ENCODE measurements around the gene GLYATL3.
"Not testable (repeated sequence)": the region's sequence is repeated elsewhere in the genome, so short reads cannot be mapped to it uniquely, and the experiment has no call there.

The GLYATL3 gene

GRCh38 chr6:49499623-49500022 lies at the start of gene GLYATL3:
TSS of gene GLYATL3 (plus strand) at chr6:49499923. CDS start at chr6:49511991, 12,068 bp downstream.
- DNase-seq (ENCODE audit: low spot score): no peak

- DNase-seq (ENCODE audit: low spot score): no peak
Observed at GRCh38 chr6:49453221-49453620, 46.5 kb upstream of the GLYATL3 start.

DNA sequence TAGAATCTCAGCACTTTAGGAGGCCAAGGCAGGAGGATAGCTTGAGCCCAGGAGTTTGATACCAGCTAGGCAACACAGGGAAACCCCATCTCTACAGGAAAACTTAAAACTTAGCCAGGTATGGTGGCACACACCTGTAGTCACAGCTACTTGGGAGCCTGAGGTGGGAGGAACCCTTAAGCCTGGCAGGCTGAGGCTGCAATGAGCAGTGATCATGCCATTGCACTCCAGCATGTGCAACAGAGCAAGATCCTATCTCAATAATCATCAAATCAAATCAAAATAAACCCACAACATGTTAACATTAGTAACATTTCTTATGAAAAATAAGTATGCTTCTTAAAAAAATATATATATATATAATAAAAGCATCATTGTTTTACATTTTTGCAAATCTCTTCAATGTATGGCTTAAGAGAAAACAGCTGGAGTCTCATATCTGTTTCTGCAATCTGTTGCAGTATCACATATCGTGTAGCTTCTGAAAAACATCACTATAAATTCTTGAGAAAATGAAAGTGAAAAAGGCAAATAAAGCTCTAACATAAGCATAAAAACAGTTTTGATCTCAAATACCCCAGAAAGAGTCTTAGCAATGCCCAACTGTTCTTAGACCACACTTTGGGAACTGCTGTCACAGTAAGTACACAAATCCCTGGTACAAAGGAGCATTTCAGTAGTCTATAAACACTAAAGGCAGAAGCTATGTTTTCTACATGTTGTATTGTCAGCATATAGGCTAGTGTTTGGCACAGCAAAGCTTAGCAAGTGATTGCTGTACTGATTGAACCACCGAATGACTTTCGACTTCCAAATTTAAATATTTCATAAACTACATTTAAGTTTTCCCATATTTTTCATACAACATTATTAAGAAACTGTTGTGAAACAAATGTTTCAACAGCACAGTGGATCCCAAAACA lies 44.7 kb upstream of the GLYATL3 start:
- DNase-seq (ENCODE audit: low spot score): no peak

DNA sequence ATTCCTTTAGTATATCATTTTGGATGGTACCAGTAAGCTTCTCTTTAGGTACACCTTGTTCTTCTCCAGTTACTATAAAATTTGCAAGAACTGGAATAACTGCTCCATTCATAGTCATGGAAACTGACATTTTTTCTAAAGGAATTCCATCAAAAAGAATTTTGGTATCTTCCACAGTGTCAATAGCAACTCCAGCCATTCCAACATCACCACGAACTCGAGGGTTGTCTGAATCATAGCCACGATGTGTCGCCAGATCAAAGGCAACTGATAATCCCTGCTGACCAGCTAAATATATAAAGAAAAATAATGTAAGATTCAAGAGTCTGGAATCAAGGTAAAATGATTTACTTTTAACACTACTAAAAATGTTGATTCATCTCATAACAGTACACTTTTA lies 42.0 kb upstream of the GLYATL3 start:
- DNase-seq (ENCODE audit: low spot score): no peak

GRCh38 chr6:49462071-49462470 lies 37.7 kb upstream of the GLYATL3 start:
- no peak for DNase-seq (ENCODE audit: low spot score)

- DNase-seq (ENCODE audit: low spot score): no peak
Observed at GRCh38 chr6:49462599-49462926, 37.2 kb upstream of the GLYATL3 start.

GRCh38 chr6:49462927-49463611 lies 36.7 kb upstream of the GLYATL3 start, which contains the start of the genes CENPQ and MMUT:
TSS of gene CENPQ (plus strand) at chr6:49463370. CDS start at chr6:49470177, 6,807 bp downstream.
TSS of gene MMUT (minus strand) at chr6:49463253. CDS start at chr6:49459466, 3,787 bp downstream.
- peak; percentile 90 for DNase-seq (ENCODE audit: low spot score)

DNA sequence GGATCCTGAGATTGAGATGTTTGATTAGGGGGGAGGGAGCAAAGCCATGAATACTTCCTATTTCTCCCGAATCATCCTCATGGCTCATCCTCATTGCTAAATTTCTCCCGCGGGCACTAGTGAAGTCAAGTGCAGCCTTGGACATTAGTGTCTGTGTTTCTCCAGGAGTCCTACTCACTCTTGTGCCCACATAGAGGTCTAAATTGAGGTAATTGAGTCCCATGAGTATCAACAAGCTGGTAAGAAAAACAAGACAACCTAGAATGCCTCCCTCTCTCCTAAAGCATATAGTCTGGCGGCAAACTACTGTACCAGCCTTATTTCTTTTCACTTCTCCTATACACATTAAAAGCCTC lies 36.1 kb upstream of the GLYATL3 start:
- no peak for DNase-seq (ENCODE audit: low spot score)

- DNase-seq (ENCODE audit: low spot score): no peak
Observed at GRCh38 chr6:49464691-49465090, 35.0 kb upstream of the GLYATL3 start.

DNA sequence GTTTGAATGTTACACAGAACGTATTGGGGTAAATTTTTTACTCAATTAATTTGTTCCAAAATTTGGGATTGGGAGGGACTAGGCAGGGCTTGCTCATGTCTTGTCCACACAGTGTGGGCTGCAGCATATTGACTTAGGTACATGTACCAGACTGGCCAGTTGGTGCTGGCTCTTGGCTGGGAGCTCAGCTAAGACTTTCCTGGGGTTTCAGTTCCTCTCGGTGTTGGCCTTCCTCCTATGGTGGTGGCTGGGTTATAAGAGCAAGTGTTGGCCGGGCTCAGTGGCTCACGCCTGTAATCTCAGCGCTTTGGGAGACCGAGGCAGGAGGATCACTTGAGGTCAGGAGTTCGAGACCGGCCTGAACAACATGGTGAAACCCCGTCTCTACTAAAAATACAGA lies 31.7 kb upstream of the GLYATL3 start:
- no peak for DNase-seq (ENCODE audit: low spot score)

DNA sequence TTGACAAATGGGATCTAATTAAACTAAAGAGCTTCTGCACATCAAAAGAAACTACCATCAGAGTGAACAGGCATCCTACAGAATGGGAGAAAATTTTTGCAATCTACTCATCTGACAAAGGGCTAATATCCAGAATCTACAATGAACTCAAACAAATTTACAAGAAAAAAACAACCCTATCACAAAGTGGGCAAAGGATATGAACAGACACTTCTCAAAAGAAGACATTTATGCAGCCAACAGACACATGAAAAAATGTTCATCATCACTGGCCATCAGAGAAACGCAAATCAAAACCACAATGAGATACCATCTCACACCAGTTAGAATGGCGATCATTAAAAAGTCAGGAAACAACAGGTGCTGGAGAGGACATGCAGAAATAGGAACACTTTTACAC lies 23.2 kb upstream of the GLYATL3 start:
- DNase-seq (ENCODE audit: low spot score): not testable (repeated sequence)

DNA sequence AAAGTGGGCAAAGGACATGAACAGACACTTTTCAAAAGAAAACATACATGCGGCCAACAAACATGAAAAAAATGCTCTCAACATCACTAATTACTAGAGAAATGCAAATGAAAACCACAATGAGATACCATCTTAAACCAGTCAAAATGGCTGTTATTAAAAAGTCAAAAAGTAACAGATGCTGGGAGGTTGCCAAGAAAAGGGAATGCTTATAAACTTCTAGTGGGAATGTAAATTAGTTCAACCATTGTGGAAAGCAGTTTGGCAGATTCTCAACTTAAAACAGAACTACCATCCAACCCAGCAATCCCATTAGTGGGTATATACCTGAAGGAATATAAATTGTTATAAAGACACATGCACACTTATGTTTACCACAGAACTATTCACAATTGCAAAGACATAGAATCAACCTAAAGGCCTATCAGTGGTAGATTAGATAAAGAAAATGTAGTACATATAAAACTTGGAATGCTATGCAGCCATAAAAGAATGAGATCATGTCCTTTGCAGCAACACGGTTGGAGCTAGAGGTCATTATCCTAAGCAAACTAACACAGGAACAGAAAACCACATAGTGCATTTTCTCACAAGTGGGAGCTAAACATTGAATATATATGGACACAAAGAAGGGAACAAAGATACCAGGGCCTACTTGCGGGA lies 20.3 kb upstream of the GLYATL3 start:
- no peak for DNase-seq (ENCODE audit: low spot score)

DNA sequence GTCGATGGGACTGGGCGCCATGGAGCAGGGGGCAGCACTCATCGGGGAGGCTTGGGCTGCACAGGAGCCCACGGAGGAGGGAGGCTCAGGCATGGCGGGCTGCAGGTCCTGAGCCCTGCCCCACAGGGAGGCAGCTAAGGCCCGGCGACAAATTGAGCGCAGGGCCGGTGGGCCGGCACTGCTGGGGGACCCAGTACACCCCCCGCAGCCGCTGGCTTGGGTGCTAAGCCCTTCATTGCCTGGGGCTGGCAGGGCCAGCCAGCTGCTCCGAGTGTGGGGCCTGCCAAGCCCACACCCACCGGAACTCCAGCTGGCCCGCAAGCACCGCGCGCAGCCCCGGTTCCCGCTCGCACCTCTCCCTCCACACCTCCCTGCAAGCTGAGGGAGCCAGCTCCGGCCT lies 17.9 kb upstream of the GLYATL3 start:
- DNase-seq (ENCODE audit: low spot score): not testable (repeated sequence)

- DNase-seq (ENCODE audit: low spot score): not testable (repeated sequence)
Observed at GRCh38 chr6:49483380-49483779, 16.3 kb upstream of the GLYATL3 start.

DNA sequence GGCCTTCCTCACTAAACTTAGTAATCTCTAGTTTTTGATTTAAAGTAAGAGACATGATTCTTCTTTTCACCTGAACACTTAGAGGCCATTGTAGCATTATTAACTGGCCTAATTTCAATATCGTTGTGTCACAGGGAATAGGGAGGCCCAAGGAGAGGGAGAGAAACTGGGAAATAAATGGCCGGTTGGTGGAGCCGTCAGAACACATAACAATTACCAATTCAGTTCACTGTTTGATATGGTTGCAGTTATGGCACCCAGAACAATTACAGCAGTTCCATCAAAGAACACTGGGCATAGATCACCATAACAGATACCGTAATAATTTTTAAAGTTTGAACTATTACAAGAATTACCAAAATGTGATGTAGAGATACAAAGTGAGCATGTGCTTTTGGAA lies 9.1 kb upstream of the GLYATL3 start:
- DNase-seq (ENCODE audit: low spot score): no peak

GRCh38 chr6:49497304-49497703 lies 2.4 kb upstream of the GLYATL3 start:
- DNase-seq (ENCODE audit: low spot score): no peak

DNA sequence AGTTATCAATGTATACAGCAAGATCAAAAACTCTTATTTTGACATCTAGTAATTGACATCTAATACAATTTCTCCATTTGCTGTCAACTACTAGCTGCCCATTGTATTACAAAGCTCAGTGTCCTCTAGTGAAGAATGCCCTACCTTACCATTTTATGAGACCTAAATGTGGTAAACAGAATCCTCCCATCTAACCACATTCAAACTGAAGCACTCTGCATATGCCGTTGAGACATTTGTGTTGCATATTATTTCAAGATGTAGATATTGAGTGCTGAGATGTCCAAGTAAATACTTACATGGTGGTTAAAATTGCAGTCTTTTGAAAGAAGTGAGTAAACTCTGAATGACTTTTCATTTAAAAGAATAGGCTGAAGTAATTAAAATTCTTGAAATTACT lies 597 bp upstream of the GLYATL3 start:
- DNase-seq (ENCODE audit: low spot score): no peak

GRCh38 chr6:49504666-49505065 lies 4.9 kb downstream of the GLYATL3 start:
- no peak for DNase-seq (ENCODE audit: low spot score)

DNA sequence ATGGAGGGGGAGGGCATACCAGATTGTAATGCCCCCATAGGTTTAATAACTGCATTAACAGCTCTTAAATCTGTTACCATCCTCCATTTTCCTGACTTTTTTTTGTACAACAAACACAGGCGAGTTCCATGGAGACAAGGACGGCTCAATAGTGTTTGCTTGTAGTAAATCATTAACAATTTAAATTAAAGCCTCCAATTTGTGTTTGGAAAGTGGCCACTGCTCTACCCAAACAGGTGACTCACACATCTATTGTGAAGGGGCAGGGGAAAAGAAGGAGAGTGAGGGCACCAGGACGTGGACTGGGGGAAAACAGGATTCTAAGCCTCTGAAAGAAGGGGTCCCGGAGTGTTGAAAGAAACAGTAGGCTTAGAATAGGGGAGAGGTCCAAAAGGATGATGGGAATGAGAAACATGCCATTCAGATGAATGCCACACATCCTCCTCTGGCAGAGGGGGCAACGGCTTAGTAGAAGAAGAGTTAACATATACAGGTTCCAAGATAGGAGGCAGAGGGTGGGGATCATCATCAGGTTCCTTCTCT lies 6.9 kb downstream of the GLYATL3 start:
- DNase-seq (ENCODE audit: low spot score): no peak

- no peak for DNase-seq (ENCODE audit: low spot score)
Observed at GRCh38 chr6:49509342-49509741, 9.6 kb downstream of the GLYATL3 start.

DNA sequence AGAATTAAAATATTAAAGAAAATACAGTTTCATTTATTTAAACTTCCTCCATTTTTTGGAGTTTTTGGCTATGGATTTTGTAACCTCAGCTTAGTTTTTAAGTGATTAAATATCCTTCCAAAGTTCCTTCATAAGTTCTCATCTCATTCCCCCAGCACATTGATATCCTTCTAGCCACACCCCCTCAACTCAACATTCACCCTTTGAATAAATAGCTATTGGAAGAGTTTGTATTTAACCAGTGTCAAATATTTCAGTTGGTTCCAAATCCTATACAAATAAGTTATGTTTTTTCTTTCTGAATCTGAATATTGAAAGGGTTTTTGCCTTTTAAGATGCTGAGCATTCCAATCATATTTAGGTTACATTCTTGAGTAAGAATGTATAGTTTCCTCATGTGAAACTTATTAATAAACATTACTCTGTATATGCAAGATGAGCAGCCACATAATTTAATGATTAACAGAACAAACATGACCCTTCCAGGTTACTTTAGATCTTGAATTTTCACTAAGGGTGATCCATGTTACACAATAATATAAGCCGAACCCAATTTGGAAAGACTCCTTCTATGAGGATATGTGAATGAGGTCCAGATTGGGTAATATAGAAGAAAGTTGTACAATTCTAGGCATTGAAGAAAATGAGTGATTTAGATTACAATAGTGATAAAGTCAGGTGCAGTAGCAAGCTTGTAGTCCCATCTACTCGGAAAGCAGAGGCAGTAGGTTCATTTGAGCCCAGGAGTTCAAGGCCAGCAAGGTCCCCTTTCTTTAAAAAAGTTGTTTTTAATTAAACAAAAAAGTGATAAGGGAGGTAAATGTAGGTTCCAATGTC lies 13.6 kb downstream of the GLYATL3 start:
- DNase-seq (ENCODE audit: low spot score): no peak
